HuH-7.5 (cell line): Measurements from ENCODE around the gene CT45A7.
"Not testable (repeated sequence)": the region's sequence is repeated elsewhere in the genome, so short reads cannot be mapped to it uniquely, and the experiment has no call there.

Experiments
- DNase-seq: peaks from one replicate; pipeline ENCODE4 v3.0.0; 2011; ENCODE audit warnings: low spot score

Gene CT45A7, protein sequence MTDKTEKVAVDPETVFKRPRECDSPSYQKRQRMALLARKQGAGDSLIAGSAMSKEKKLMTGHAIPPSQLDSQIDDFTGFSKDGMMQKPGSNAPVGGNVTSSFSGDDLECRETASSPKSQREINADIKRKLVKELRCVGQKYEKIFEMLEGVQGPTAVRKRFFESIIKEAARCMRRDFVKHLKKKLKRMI

DNA sequence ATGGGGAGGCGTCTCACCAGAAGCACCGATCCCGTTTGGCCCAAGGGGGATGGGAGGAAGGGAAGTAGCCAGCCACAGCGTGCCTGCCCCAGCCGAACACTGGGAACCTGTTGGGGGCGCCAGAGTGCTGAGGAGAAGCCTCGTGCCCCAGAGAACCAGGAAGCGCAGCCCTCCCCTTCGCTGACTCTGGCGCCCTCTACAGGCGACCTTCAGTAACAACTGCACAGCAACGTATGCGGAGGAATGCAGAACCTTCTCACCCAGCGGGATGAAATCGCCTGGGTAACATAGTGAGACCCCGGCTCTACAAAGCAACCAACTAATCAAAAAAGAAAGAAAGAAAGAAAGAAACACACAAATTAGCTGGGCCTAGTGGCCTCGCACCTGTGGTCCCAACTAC is at the start of gene CT45A7:
TSS of gene CT45A7 (minus strand) at position 101 of the 400 bp plus-strand sequence. CDS start 3,747 bp downstream, outside the sequence.
- DNase-seq = not testable (repeated sequence)

DNA sequence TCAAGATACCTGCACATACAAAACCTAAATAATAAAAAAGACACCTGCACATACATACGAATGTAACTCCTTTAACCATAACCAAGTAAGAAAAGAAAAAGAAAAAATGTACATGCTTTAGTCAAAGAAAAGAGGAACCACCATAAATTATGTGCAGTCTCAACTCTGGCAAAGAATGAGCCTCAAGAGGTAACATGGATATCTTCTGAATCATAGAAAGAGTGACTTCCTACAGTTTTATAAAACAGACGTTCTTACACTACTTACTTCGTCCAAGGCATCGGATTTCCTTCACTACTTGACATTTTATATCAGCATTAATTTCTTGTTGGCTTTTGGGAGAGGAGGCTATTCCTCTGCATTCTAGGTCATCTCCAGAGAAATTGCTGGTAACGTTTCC is 45.7 kb upstream of the CT45A7 start:
- not testable (repeated sequence) for DNase-seq

DNA sequence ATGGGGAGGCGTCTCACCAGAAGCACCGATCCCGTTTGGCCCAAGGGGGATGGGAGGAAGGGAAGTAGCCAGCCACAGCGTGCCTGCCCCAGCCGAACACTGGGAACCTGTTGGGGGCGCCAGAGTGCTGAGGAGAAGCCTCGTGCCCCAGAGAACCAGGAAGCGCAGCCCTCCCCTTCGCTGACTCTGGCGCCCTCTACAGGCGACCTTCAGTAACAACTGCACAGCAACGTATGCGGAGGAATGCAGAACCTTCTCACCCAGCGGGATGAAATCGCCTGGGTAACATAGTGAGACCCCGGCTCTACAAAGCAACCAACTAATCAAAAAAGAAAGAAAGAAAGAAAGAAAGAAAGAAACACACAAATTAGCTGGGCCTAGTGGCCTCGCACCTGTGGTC is 34.6 kb upstream of the CT45A7 start, which contains the start of gene CT45A9:
TSS of gene CT45A9 (minus strand) at position 101 of the 400 bp plus-strand sequence. CDS start 3,751 bp downstream, outside the sequence.
- not testable (repeated sequence) for DNase-seq

DNA sequence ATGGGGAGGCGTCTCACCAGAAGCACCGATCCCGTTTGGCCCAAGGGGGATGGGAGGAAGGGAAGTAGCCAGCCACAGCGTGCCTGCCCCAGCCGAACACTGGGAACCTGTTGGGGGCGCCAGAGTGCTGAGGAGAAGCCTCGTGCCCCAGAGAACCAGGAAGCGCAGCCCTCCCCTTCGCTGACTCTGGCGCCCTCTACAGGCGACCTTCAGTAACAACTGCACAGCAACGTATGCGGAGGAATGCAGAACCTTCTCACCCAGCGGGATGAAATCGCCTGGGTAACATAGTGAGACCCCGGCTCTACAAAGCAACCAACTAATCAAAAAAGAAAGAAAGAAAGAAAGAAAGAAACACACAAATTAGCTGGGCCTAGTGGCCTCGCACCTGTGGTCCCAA is 17.4 kb upstream of the CT45A7 start, which contains the start of gene CT45A8:
TSS of gene CT45A8 (minus strand) at position 101 of the 400 bp plus-strand sequence. CDS start 3,755 bp downstream, outside the sequence.
- DNase-seq = not testable (repeated sequence)

DNA sequence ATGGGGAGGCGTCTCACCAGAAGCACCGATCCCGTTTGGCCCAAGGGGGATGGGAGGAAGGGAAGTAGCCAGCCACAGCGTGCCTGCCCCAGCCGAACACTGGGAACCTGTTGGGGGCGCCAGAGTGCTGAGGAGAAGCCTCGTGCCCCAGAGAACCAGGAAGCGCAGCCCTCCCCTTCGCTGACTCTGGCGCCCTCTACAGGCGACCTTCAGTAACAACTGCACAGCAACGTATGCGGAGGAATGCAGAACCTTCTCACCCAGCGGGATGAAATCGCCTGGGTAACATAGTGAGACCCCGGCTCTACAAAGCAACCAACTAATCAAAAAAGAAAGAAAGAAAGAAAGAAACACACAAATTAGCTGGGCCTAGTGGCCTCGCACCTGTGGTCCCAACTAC is 17.2 kb downstream of the CT45A7 start, which contains the start of gene CT45A2:
TSS of gene CT45A2 (minus strand) at position 101 of the 400 bp plus-strand sequence. CDS start 3,747 bp downstream, outside the sequence.
- not testable (repeated sequence) for DNase-seq

DNA sequence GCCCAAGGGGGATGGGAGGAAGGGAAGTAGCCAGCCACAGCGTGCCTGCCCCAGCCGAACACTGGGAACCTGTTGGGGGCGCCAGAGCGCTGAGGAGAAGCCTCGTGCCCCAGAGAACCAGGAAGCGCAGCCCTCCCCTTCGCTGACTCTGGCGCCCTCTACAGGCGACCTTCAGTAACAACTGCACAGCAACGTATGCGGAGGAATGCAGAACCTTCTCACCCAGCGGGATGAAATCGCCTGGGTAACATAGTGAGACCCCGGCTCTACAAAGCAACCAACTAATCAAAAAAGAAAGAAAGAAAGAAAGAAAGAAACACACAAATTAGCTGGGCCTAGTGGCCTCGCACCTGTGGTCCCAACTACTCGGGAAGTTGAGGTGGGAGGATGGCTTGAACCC is 34.4 kb downstream of the CT45A7 start, which contains the start of gene CT45A6:
TSS of gene CT45A6 (minus strand) at position 101 of the 400 bp plus-strand sequence. CDS start 3,794 bp downstream, outside the sequence.
- DNase-seq = not testable (repeated sequence)

DNA sequence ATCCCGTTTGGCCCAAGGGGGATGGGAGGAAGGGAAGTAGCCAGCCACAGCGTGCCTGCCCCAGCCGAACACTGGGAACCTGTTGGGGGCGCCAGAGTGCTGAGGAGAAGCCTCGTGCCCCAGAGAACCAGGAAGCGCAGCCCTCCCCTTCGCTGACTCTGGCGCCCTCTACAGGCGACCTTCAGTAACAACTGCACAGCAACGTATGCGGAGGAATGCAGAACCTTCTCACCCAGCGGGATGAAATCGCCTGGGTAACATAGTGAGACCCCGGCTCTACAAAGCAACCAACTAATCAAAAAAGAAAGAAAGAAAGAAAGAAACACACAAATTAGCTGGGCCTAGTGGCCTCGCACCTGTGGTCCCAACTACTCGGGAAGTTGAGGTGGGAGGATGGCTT is 51.7 kb downstream of the CT45A7 start, which contains the start of gene CT45A5:
TSS of gene CT45A5 (minus strand) at position 101 of the 400 bp plus-strand sequence. CDS start 3,774 bp downstream, outside the sequence.
- DNase-seq = not testable (repeated sequence)
